HG02759 (cell line): Measurements from ENCODE around the gene MGA.

Source experiments
- ATAC-seq: cut with Tn5 transposase; IDR thresholded peaks from one replicate; pipeline ENCODE4 v1.9.1; 2021; ENCODE audit warnings: mild to moderate bottlenecking, moderate library complexity; ENCODE audit not compliant: unreplicated experiment

The MGA gene

DNA sequence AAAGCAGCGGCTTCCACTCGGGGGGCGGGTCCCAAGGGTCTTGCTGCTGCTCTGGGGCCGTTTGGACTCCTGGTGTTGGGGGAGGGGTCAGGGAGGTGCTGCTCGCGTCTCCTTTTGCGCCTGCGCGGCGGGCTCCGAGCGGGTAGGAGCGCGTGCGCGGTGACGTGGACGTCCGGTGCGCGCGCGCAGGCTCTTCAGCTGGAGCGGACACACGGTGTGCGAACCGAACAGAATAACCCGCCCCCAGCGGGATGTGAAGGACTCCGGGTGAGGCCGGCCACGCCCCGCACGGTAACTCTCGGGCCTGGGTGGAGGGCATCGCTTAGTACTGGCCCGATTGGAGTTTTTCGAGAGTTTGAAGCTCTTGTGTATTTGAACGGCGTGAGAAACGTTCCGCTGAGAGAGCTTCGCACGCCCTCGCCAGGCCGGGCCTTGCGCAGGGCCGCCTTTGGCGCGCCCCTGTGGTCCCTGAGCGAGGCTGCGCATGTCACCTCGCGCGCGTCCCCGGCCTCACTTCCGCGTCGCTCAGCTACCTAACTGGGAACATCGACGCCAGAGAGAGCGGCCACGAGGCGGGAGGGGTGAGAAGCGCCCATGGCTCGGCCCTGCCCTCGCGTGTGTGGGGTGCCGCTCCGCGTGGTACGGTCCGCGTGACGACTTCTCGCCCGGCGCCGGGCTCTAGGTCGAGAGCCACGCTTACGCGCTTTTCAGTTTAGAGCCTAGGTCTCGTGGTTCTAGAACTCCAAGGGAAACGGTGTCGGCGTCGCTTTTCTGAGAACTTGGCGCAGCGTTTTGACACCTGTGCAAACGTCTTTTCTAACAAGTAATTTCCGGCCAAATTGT is at the start of gene MGA:
MGA (plus strand) TSS at position 171 of the 843 bp plus-strand sequence.
- peak; percentile 78 for ATAC-seq

DNA sequence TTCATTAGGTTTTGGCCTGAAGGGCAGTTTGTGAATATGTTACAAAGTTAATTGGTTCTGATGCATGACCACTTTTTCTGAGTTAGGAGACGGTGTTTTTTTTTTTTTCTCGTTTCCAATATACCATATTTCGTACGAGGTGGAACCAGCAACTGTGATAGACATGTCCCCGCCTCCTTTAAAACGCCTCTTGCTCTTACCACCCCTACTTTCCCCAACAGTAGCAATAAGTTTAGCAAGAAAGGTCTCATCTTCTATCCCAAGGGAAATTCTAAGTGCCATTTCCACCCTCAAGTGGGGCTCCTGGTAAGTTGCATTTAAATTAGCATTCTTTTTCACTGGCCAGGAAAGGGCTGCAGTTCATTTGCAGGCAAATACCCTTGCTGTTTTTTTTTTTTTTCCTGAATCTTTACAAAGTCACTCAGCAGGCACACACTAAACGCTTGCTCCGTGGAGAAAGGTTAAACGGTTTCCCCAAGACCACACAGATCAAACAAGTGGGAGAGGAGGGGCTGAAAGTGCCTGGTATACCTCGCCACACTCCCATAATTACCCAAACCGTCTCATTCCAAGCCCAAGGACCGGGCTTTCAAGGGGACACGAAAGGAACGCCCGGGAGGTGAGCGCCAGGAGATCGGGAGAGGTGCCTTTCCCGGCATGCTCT is 39.5 kb upstream of the MGA start:
- ATAC-seq: no peak

DNA sequence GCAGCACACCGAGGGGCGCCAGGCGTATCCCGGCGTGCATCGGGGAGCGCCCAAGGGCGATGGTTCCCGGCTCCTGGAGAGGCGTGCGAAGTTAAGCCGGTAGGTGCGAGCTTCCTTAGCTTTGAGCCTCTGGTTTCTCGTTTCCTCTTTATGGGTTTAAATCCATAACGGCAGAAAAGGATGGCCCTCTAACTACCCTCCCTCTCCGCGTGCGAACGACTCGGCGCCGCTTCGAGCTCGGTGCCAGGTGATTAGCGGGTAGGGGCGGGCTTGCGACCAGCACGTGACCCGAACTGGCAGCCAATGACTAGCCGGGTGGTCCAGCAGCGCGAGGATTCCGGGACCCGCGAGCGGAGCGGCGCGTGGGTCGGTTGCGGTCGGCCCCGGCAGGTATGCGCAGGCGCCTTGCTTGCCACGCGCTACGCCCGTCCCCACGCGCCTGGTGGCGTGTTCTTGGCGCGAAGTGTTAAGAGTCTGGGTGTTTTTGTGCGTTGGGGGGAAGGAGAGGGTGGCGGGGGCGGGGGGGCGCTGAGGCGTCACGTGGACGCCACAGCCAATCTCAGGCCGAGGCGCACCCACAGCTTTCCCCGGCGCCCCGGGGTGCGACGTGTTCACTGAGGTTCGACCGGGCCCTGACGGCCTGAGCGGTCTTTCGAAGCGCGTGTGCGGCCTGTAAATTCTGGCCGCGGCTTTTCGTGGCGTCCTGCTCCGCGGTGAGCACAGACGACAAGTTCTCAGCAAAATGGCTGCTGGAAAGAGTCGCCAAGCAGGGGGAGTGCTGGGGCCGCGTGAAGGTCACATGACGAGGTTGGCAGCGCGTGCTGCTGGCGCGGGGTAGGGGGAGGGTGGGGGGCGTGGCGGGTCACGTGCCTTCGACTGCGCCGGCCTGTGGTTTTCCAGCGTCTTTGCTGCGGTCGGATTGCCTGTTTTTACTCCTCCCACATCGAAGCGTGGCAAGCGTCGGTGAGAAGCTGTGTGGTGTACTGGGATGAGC is 38.7 kb upstream of the MGA start:
- ATAC-seq: no peak

DNA sequence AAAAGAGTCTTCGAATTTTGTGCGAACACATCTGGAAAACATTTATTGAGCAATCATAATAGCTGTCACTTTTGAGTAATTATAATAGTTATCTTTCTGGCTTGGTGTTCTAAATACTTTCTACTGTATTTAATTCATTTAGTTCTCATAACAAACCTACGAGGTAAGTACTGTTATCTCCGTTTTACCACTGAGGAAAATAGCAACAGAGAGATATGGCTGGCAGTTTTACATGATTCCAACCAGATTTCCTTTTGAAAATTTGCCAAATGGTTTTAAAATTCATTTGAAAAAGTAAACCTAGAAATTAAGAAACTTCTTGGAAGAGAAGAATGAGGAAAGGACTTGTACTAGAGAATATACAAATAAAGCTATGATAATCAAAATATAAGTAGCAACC is 37.3 kb upstream of the MGA start:
- no peak for ATAC-seq

DNA sequence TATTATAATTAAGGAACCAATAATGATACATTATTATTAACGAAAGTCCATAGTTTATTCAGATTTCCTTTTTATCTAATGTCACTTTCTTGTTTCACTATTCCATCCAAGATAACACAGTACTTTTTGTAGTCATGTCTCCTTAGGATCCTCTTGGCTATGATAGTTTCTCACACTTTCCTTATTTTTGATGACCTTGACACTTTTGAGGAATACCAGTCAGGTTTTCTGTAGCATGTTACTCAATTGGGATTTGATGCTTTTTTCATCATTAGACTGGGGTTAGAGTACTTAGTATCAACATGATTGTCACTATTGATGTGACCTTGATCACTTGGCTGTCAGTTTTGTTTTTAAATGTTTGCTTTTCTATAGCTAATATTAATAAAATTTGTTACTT is 33.0 kb upstream of the MGA start:
- no peak for ATAC-seq

DNA sequence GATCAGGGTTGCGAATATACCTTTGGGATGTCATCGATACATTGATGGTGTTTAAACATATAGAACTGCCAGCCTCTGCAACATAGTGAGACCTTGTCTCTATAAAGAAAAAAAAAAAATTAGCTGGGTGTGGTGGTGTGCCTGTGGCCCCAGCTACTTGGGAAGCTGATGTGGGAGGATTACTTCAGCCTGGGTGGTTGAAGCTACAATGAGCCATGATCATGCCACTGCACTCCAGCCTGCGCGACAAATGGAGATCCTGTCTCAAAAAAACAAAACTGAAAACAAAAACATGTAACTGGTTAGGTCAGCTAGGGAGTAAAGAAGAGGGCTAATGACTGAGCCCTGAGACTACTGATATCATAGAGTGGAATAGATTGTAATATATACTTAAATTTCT is 30.7 kb upstream of the MGA start:
- no peak for ATAC-seq

DNA sequence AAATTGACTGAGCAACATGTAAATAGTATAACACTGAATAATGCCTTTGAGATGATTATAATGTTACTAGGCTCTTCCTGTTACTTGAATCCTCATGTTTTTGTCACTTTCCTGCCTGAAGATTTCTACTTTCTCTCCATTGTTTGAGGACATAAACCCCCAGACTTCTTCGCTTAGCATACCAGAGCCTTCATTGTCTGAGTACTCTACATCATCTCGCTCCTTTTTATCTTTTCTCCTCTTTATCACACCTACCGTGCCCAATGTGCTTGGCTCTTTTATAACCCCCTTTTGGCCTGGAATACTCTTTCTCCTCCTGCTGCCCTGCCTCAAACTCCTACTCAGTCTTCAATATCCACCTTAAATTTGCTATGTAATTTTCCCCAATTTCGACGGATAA is 30.3 kb upstream of the MGA start:
- ATAC-seq: no peak

DNA sequence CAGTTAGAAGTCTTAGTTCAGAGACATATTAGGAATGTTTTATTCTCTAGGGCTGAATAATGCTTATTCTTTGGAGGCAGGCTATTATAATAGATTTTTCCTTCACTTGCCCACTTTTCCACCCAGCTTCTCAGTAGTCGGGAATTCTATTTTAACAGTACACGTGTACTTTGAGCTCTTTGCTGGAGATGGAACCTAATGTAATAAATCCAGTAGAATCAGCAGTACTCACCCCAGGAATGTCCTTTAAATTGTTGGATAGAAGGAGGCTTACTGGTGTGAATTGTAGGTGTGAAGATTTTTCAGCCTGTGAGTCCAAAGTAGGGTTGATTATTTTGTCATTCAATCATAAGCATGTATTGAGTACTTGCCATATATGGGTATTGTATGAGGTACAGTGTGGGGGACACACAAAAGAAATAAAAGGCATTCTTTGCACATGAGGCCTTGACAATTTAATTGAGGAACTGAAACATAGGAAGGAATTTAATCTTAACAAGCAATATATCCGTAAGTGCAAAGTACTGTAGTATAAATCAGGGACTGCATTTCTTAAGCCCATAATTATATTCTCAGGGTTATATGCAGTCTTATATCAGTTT is 29.5 kb upstream of the MGA start:
- no peak for ATAC-seq

DNA sequence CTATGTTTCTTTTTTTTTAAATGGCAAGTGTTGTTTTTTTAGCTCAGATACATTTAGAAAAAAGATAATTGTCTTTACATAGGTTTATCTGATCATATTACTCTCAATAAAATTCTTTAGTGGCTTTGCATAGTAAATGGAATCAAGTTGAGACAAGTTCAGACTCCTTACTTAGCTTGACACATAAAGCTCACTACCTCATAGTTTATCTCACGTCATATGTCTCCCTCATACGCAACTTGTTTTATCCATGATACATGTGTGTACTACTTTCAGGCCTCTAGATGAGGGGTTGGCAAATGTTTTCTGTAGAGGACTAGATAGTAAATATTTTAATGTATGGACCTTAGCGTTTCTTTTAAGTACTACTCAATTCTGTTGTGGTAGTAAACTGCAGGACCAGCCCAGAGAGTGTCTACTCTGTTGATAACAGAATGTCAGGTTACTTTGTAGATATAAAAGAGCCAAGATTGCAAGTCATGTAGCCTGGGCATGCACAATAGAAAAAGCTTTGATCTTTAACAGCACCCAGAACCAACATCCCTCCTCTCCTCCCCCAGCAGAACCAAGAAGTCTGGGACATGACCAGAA is 28.2 kb upstream of the MGA start:
- no peak for ATAC-seq

DNA sequence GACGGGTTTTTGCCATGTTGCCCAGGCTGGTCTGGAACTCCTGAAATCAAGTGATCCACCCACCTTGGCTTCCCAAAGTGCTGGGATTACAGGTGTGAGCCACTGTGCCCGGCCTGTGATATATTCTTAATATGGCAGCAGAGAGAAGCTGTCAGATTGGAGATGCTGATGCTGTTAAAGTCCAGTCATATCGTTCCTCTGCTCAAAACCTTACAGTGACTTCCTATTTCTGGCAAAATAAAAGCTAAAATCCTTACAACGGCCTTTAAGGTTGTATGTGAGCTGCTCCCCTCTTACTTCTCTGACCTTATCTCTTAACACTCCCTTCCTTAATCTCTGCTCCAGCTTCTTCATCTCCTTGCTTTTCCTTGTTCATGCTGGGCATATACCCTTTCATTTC is 26.6 kb upstream of the MGA start:
- ATAC-seq: no peak

DNA sequence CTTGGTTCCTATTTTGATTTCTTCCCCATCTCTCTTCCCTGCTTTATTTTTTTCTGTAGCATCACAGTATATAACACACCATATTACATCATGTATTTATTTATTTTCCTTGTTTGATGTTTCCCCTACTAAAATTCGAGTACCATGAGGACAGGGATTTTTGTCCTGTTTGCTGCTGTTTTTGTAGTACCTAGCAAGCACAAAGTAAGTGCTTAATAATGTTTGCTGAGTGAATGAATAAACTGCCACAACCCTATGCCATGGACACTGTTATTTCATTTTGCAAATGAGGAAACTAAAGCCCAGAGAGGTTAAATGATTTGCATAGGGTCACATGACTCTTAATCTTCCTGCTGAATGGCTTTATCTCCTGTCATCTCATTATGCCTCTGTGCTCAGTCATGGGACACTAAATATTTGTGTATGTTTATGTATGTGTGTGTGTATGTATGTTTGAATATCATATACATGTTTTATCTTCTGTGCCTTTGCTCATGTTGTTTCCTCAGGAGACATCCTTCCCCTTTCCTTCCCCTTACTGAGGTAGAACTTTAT is 26.1 kb upstream of the MGA start:
- ATAC-seq: no peak

DNA sequence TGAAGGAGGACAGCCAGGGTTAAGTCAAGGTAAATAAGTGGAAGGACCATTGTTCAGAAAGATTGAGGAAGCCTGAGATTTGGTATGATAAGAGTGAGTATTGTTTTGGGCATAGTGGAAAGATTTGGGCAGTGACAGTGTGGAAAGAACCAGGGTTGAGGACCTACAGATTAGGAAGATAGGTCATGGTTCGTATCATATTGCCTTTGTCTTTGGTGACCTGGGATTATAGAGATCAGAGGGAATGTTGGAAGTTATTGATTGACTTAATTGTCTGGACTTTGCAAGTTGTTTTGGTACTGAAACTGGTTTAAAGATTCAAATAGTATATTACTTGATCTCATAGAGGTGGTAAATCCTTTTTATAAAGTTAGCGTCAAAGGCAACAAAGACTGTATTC is 23.1 kb upstream of the MGA start:
- ATAC-seq: no peak

DNA sequence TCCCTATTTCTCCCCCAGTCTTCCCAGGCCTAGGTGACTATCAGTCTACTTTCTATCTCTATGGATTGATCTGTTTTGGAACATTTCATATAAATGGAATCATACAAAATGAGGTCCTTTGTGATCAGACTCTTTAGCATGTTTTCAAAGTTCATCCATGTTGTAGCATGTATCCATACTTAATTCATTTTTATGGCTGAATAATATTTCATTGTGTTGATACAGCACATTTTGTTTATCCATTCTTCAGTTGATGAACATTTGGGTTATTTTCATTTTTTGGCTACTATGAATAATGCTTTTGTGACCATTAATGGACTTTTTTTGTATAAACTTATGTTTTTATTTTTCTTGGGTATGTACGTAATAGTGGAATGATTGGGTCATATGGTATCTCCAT is 19.2 kb upstream of the MGA start:
- ATAC-seq: no peak

DNA sequence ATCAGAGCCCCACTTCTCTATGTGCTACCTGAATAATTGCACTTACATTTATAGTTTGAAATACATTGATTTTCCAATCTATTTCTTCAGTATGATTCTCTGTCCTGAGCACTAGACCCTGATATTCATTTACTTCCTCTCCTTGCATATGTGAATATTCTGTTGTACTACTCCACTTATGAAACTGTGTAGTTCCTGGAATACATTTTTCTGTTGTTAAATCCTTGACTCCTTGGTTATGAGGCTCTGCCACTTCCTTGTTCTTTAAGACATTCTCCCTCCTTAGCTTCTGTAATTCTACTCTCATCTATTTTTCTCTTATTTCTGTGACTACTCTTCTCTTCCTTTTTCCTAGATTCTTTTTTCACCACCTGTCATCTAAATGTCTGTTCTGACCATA is 12.9 kb upstream of the MGA start:
- no peak for ATAC-seq

DNA sequence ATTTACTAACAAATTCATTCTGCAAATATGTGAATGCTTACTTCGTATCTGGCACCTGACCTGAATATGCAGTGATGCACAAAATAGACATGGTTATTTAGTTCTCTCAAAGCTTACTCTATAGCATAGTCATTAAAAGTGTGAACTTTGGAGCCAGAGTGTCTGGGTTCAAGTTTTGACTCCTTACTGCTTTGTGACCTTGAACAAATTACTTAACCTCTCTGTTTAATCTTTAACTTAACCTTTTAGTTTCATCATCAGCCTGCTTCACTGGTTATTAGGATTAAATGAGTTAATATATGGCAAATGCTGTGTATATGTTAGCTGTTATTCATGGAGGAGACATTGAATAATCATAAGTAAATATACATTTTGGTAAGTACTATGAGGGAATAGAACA is 12.1 kb upstream of the MGA start:
- ATAC-seq: no peak

DNA sequence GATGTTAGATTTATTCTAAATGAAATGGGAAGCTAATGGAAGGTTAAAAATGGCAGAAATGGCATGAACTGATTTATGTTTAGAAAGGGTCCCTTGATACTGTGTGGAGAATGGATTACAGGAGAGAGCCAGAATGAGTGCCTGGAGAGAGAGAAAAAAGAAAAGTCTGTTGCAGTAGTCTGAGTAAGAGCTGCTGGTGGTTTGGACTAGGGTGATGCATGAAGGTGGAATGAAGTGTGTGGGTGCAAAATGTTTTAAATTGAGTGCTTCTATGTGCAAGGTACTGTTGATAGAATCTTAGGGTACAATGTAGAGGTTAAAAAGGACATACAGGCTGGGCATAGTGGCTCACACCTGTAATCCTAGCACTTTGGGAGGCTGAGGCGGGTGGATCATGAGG is 11.4 kb upstream of the MGA start:
- no peak for ATAC-seq

DNA sequence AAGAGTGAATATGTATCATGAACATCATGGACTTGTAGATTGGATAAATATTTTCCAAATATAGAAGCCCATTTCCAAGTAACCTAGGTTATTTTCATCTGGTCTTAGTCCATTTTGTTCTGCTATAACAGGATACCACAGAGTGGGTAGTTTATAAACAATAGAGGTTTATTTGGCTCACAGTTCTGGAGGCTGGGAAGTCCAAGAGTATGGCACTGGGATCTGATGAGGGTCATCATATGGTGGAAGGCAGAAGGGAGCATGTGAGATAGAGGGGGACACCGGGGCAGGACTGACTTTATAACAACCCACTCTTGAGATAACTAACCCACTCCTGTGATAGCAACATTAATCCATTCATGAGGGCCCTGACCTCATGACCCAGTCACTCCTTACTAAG is 9.4 kb upstream of the MGA start:
- no peak for ATAC-seq

DNA sequence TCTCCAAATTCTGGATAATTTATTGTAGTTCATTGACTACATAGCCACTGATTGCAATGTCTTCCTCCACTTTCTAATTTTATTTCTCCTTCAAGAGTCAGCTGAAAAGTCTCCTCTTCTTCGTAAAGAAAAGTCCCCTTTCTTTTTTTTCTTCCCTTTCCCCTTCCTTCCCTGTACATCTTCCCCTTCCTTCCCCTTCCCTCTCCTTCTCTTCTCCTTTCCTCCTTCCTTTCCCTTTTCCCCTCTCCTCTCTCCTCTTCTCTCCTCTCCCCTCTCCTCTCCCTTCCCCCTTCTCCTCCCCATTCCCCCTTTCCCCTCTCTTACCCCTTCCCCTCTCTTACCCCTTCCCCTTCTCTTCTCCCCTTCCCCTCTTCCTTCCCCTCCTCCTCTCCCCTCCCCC is 8.8 kb upstream of the MGA start:
- no peak for ATAC-seq

DNA sequence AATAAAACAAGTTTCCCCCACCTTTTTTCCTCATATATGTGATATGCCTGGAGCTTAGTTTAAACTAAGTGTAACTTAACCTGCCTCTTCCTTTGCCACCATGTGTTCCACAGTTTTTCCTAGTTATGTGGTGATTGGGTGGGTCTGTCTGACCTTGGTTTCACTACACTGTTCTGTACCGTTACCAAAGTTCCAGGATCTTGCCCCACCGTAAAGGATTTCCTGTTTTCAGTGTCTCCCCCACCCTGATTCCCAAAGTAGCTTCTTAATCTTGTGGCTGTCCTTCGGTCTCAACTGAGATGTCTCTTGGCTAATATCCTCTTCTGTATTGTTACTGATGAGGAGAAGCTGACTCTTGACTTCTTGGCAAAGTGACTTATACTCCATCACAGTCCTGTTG is 6.4 kb upstream of the MGA start:
- ATAC-seq: no peak

DNA sequence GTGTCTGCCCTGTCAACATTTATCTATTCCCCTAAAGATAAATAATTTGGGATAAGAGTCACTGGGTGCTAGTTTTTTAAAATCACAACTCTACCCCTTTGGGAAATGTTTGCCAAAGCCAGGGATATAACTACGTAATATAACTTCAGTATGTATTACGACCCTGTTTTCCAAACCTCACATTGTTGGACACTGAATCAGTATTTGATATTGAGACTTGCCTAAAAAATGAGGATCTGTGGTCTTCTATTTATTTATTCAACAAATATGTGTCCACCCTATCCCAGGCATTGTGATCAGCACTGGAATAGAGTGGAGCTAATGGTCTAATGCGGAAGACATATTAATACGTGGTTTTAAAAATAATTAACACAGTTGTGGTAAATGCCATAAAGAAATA is 4.5 kb upstream of the MGA start:
- ATAC-seq: no peak
